NOMO-1 treated with DMSO at 0.1 percent for 48 hours (cell line): ENCODE results near the gene ACAP2.

Experiments used
- DNase-seq: peaks from one replicate; lab custom pipeline; 2025; ENCODE audit not compliant: unreplicated experiment; lab: John Stamatoyannopoulos, UW

The ACAP2 gene

DNA sequence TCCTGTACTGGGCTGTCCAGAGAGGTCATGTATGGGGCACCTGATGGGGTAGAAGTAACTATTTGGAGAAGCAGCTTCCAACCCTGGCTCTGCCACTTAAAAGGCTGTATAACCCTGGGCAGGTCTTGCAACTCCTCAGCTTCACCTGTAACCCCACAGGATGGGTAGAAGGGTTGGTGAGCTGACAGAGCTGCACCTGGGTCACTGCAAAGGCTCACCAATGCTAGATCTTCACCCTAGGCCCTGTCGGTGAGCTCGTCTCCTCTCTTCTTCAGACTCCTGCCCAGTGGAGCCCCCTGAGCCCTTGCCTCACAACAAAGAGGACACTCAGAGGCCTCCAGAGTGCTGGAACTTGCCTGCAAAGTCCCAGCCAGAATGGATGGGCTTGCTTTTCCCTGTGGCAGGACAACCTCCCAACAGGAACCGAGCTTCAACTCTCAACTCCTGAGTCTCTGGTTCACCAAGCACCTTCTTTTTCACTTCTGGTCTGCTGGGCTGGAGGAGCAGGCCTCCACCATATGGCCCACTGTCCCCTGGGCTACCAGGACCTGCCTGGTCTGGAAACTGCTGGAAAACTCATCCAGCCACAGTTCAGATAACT, 217.7 kb downstream of the ACAP2 start:
- DNase-seq: no peak
